Measurements from ENCODE around the gene RHBDD2. TPM values are rescaled to one million over a fixed set of nuclear protein-coding genes. Genes with fewer than 3 reads are reported as not detected.
A peak's percentile ranks its signal among the peaks of the same experiment; 100 is the strongest.

Gene RHBDD2
- total and polyA plus RNA-seq, 4 donors: 13.6 to 65.0 (median 37.3) TPM

DNA sequence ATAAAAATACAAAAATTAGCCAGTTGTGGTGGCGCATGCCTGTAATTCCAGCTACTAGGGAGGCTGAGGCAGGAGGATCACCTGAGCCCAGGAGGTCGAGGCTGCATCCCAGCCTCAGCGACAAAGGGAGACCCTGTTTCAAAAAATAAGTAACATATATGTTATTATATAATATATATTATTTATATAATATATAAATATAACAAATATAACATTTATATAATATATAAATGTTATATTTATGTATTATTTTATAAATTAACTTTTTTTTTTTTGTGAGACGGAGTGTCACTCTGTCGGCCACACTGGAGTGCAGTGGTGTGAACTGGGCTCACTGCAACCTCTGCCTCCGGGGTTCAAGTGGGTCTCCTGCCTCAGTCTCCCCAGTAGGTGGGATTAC, 34.6 kb downstream of the RHBDD2 start:
- Histone ChIP-seq H3K9me3 (ENCODE audit: control insufficient read depth in 4 of 4, low read length in 3 of 4) (no peaks in the 10 kb centered on the region), H3K4me1 (ENCODE audit: control insufficient read depth in 4 of 4, insufficient read depth in 4 of 4, low read length in 3 of 4) (peaks cover 0 to 25% (median 3%) of the 10 kb centered on the region in 4 donors), H3K27me3 (ENCODE audit: control insufficient read depth in 4 of 4, insufficient read depth in 4 of 4, low read length in 3 of 4) (no peaks in the 10 kb centered on the region), H3K4me3 (ENCODE audit: low read depth in 1 of 3, low read length in 3 of 3) (no peak overlapping the region), H3K27ac (ENCODE audit: low read depth in 1 of 2, low read length in 2 of 2) (no peak overlapping the region), H3K9ac (ENCODE audit: low read depth in 1 of 2, low read length in 2 of 2) (no peak overlapping the region), H3K36me3 (ENCODE audit: control insufficient read depth in 4 of 4, insufficient read depth in 3 of 4, low read depth in 1 of 4, low read length in 3 of 4) (no peaks in the 10 kb centered on the region)
- WGBS: 96% methylated on average over 6 of the region's 6 CpGs
- TF ChIP-seq YY1 (IDR thresholded peaks at IDR 0.05) (no peak), HNF4G (IDR thresholded peaks at IDR 0.05) (no peak), GABPA (IDR thresholded peaks at IDR 0.05 in 1 of 2, conservative IDR thresholded peaks at IDR 0.05 in 1 of 2) (no peak), JUND (IDR thresholded peaks at IDR 0.05) (no peak), NR2F2 (IDR thresholded peaks at IDR 0.05) (no peak), TAF1 (conservative IDR thresholded peaks at IDR 0.05) (no peak), RAD21 (IDR thresholded peaks at IDR 0.05) (no peak), HNF4A (conservative IDR thresholded peaks at IDR 0.05) (no peak)
- TF ChIP-seq, protein P1, sequence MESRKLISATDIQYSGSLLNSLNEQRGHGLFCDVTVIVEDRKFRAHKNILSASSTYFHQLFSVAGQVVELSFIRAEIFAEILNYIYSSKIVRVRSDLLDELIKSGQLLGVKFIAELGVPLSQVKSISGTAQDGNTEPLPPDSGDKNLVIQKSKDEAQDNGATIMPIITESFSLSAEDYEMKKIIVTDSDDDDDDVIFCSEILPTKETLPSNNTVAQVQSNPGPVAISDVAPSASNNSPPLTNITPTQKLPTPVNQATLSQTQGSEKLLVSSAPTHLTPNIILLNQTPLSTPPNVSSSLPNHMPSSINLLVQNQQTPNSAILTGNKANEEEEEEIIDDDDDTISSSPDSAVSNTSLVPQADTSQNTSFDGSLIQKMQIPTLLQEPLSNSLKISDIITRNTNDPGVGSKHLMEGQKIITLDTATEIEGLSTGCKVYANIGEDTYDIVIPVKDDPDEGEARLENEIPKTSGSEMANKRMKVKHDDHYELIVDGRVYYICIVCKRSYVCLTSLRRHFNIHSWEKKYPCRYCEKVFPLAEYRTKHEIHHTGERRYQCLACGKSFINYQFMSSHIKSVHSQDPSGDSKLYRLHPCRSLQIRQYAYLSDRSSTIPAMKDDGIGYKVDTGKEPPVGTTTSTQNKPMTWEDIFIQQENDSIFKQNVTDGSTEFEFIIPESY (IDR thresholded peaks at IDR 0.05): no peak
- TF ChIP-seq, protein P2, sequence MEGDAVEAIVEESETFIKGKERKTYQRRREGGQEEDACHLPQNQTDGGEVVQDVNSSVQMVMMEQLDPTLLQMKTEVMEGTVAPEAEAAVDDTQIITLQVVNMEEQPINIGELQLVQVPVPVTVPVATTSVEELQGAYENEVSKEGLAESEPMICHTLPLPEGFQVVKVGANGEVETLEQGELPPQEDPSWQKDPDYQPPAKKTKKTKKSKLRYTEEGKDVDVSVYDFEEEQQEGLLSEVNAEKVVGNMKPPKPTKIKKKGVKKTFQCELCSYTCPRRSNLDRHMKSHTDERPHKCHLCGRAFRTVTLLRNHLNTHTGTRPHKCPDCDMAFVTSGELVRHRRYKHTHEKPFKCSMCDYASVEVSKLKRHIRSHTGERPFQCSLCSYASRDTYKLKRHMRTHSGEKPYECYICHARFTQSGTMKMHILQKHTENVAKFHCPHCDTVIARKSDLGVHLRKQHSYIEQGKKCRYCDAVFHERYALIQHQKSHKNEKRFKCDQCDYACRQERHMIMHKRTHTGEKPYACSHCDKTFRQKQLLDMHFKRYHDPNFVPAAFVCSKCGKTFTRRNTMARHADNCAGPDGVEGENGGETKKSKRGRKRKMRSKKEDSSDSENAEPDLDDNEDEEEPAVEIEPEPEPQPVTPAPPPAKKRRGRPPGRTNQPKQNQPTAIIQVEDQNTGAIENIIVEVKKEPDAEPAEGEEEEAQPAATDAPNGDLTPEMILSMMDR (IDR thresholded peaks at IDR 0.05; ENCODE audit: low read depth, low read length, missing input control): no peak
- TF ChIP-seq, protein P3, sequence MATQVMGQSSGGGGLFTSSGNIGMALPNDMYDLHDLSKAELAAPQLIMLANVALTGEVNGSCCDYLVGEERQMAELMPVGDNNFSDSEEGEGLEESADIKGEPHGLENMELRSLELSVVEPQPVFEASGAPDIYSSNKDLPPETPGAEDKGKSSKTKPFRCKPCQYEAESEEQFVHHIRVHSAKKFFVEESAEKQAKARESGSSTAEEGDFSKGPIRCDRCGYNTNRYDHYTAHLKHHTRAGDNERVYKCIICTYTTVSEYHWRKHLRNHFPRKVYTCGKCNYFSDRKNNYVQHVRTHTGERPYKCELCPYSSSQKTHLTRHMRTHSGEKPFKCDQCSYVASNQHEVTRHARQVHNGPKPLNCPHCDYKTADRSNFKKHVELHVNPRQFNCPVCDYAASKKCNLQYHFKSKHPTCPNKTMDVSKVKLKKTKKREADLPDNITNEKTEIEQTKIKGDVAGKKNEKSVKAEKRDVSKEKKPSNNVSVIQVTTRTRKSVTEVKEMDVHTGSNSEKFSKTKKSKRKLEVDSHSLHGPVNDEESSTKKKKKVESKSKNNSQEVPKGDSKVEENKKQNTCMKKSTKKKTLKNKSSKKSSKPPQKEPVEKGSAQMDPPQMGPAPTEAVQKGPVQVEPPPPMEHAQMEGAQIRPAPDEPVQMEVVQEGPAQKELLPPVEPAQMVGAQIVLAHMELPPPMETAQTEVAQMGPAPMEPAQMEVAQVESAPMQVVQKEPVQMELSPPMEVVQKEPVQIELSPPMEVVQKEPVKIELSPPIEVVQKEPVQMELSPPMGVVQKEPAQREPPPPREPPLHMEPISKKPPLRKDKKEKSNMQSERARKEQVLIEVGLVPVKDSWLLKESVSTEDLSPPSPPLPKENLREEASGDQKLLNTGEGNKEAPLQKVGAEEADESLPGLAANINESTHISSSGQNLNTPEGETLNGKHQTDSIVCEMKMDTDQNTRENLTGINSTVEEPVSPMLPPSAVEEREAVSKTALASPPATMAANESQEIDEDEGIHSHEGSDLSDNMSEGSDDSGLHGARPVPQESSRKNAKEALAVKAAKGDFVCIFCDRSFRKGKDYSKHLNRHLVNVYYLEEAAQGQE (IDR thresholded peaks at IDR 0.05): no peak
- DNase-seq (ENCODE audit: low spot score): no peak

DNA sequence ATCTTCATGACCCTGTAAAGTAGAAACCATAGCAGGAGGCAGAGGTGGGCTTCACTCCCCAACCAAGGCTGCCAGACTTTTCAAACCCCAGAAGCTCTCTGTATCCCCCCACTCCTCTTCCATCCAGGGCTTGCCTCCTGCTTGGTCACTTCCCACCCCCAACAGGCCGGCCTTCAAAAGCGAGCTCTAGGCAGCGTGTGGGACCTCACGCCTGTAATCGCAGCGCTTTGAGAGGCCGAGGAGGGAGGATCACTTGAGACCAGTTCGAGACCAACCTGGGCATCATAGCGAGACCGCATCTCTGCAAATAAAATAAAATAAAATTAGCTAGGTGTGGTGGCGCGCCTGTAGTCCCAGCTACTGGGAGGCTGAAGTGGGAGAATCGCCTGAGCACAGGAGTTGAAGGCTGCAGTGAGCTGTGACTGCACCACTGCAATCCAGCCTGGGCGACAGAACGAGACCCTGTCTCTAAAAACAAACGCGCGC, 35.4 kb downstream of the RHBDD2 start:
- Histone ChIP-seq H3K27ac (ENCODE audit: low read depth in 1 of 2, low read length in 2 of 2) (peak overlapping the region; percentile 84 to 100), H3K9me3 (ENCODE audit: control insufficient read depth in 4 of 4, low read length in 3 of 4) (no peaks in the 10 kb centered on the region), H3K9ac (ENCODE audit: low read depth in 1 of 2, low read length in 2 of 2) (peak overlapping the region; percentile 61 to 84), H3K4me3 (ENCODE audit: low read depth in 1 of 3, low read length in 3 of 3) (peak overlapping the region; percentile 73 to 90 (median 78)), H3K36me3 (ENCODE audit: control insufficient read depth in 4 of 4, insufficient read depth in 3 of 4, low read depth in 1 of 4, low read length in 3 of 4) (no peaks in the 10 kb centered on the region), H3K27me3 (ENCODE audit: control insufficient read depth in 4 of 4, insufficient read depth in 4 of 4, low read length in 3 of 4) (no peaks in the 10 kb centered on the region), H3K4me1 (ENCODE audit: control insufficient read depth in 4 of 4, insufficient read depth in 4 of 4, low read length in 3 of 4) (peaks cover 0 to 33% (median 3%) of the 10 kb centered on the region in 4 donors)
- no peak for TF ChIP-seq YY1 (IDR thresholded peaks at IDR 0.05)
- no peak for TF ChIP-seq RXRA (IDR thresholded peaks at IDR 0.05)
- no peak for TF ChIP-seq RAD21 (IDR thresholded peaks at IDR 0.05)
- TF ChIP-seq, protein P2 (IDR thresholded peaks at IDR 0.05; ENCODE audit: low read depth, low read length, missing input control): no peak
- no peak for TF ChIP-seq EGR1 (IDR thresholded peaks at IDR 0.05; ENCODE audit: low read depth in 2 of 2)
- TF ChIP-seq, protein P4, sequence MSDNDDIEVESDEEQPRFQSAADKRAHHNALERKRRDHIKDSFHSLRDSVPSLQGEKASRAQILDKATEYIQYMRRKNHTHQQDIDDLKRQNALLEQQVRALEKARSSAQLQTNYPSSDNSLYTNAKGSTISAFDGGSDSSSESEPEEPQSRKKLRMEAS (IDR thresholded peaks at IDR 0.05): peak; percentile 18
- no peak for TF ChIP-seq GABPA (IDR thresholded peaks at IDR 0.05 in 1 of 2, conservative IDR thresholded peaks at IDR 0.05 in 1 of 2)
- 22% methylated on average over 18 of the region's 18 CpGs for WGBS
- no peak for DNase-seq (ENCODE audit: low spot score)

Measured in liver (tissue), 9 donors.